ENCODE data around the gene SPRR2D.

SPRR2D gene

DNA sequence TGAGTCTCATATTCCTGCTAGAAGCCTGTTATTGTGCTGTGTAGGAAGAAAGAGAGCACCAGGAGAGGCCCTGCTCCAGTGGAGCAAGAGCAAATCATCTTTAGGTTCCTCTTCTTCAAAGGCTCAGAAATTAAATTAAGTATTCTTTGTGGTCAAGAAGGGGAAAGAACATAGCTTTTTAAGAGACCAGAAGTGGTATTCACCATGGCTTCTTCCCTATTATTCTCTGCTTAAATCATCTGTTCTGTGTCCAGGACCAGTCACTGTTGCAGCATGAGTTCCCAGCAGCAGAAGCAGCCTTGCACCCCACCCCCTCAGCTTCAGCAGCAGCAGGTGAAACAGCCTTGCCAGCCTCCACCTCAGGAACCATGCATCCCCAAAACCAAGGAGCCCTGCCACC, 8.8 kb downstream of the SPRR2D start:
- Histone ChIP-seq H3K36me3 (replicated peaks; ENCODE audit: insufficient read depth, low read length) (no peaks in the 10 kb centered on the region), H4K20me1 (ENCODE audit: insufficient read depth, low read length) (no peaks in the 10 kb centered on the region), H3K4me1 (ENCODE audit: low read length) (no peaks in the 10 kb centered on the region), H3K9me3 (replicated peaks; ENCODE audit: insufficient read depth, low read length) (no peaks in the 10 kb centered on the region), H3K9ac (ENCODE audit: low read length) (no peak overlapping the region), H2AFZ (ENCODE audit: low read length) (no peak overlapping the region), H3K79me2 (ENCODE audit: low read length) (no peaks in the 10 kb centered on the region), H3K4me2 (ENCODE audit: low read depth, low read length) (no peak overlapping the region), H3K4me3 (ENCODE audit: low read length) (no peak overlapping the region), H3K9me2 (replicated peaks; ENCODE audit: insufficient read depth, low read length) (no peaks in the 10 kb centered on the region), H3K27me3 (replicated peaks; ENCODE audit: insufficient read depth, low read length) (no peaks in the 10 kb centered on the region), H3F3A (ENCODE audit: insufficient read depth, low read length) (no peaks in the 10 kb centered on the region), H3K27ac (ENCODE audit: low read length) (no peak overlapping the region)
- no peak for DNase-seq
- TF ChIP-seq, protein P1, sequence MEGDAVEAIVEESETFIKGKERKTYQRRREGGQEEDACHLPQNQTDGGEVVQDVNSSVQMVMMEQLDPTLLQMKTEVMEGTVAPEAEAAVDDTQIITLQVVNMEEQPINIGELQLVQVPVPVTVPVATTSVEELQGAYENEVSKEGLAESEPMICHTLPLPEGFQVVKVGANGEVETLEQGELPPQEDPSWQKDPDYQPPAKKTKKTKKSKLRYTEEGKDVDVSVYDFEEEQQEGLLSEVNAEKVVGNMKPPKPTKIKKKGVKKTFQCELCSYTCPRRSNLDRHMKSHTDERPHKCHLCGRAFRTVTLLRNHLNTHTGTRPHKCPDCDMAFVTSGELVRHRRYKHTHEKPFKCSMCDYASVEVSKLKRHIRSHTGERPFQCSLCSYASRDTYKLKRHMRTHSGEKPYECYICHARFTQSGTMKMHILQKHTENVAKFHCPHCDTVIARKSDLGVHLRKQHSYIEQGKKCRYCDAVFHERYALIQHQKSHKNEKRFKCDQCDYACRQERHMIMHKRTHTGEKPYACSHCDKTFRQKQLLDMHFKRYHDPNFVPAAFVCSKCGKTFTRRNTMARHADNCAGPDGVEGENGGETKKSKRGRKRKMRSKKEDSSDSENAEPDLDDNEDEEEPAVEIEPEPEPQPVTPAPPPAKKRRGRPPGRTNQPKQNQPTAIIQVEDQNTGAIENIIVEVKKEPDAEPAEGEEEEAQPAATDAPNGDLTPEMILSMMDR (IDR thresholded peaks at IDR 0.05; ENCODE audit: low read length): no peak
- no peak for TF ChIP-seq EZH2phosphoT487 (IDR thresholded peaks at IDR 0.05; ENCODE audit: low read length)
- no peak for TF ChIP-seq EZH2 (optimal IDR thresholded peaks at IDR 0.05; ENCODE audit: low read depth, low read length)

DNA sequence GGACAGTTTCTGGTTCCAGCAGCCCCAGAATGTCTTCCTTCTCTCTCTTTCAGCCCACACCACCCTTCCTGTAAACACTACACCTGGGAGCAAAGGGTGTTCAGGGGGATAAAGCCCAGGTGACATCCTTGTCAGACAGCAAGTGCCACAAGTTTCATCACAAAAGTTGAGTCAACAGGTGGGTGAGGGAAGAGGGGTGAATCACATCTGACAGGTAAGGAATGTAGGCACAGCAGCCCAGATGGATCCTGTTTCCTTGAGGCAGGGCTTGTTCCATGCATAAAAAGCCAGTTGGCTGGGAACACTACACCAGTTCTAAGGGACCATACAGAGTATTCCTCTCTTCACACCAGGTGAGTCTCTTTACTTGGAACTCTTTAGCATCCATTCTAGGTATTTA, 10.0 kb downstream of the SPRR2D start, which contains the start of gene SPRR1B:
SPRR1B (plus strand) TSS at position 309 of the 400 bp plus-strand sequence. CDS start 1,143 bp downstream, outside the sequence.
- no peak within 1 kb of the TSS for H3K9ac ChIP-seq (ENCODE audit: low read length)
- no peaks in the 10 kb centered on the region for H3K9me2 ChIP-seq (replicated peaks; ENCODE audit: insufficient read depth, low read length)
- no peak for DNase-seq
- no peaks in the 10 kb centered on the region for H3F3A ChIP-seq (ENCODE audit: insufficient read depth, low read length)
- H3K4me3 ChIP-seq (ENCODE audit: low read length): no peak within 1 kb of the TSS
- H3K27me3 ChIP-seq (replicated peaks; ENCODE audit: insufficient read depth, low read length): no peaks in the 10 kb centered on the region
- no peaks in the 10 kb centered on the region for H3K36me3 ChIP-seq (replicated peaks; ENCODE audit: insufficient read depth, low read length)
- H2AFZ ChIP-seq (ENCODE audit: low read length): no peak within 1 kb of the TSS
- no peak within 1 kb of the TSS for H3K27ac ChIP-seq (ENCODE audit: low read length)
- no peaks in the 10 kb centered on the region for H3K79me2 ChIP-seq (ENCODE audit: low read length)
- TF ChIP-seq EZH2 (optimal IDR thresholded peaks at IDR 0.05; ENCODE audit: low read depth, low read length) (no peak), EZH2phosphoT487 (IDR thresholded peaks at IDR 0.05; ENCODE audit: low read length) (no peak)
- TF ChIP-seq, protein P1 (IDR thresholded peaks at IDR 0.05; ENCODE audit: low read length): no peak
- no peaks in the 10 kb centered on the region for H4K20me1 ChIP-seq (ENCODE audit: insufficient read depth, low read length)
- no peak within 1 kb of the TSS for H3K4me2 ChIP-seq (ENCODE audit: low read depth, low read length)
- H3K9me3 ChIP-seq (replicated peaks; ENCODE audit: insufficient read depth, low read length): no peaks in the 10 kb centered on the region
- no peaks in the 10 kb centered on the region for H3K4me1 ChIP-seq (ENCODE audit: low read length)

DNA sequence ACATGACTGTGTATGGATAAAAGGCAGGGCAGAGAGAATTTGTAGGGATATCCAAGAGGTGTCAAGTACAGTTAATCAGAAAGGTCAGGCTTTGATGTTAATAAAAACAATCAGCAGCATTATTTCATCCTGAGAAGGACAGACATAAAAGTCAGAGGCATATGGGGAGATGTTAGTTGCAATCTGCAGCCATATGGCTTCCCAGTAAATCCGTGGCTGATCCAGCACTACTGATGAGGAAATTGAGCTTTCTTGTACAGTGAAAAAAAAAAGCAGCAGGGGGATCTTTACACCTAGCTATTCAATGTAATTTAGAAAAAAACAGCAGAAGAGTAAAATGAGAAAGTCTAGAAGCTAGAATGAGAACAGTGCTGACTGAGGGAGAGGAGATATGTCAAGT, 12.2 kb downstream of the SPRR2D start:
- Histone ChIP-seq H3K4me1 (ENCODE audit: low read length) (no peaks in the 10 kb centered on the region), H3K9ac (ENCODE audit: low read length) (no peak overlapping the region), H2AFZ (ENCODE audit: low read length) (no peak overlapping the region), H3K79me2 (ENCODE audit: low read length) (no peaks in the 10 kb centered on the region), H3K9me2 (replicated peaks; ENCODE audit: insufficient read depth, low read length) (no peaks in the 10 kb centered on the region), H3K9me3 (replicated peaks; ENCODE audit: insufficient read depth, low read length) (no peaks in the 10 kb centered on the region), H3K27ac (ENCODE audit: low read length) (no peak overlapping the region), H3K4me2 (ENCODE audit: low read depth, low read length) (no peak overlapping the region), H3K36me3 (replicated peaks; ENCODE audit: insufficient read depth, low read length) (no peaks in the 10 kb centered on the region), H4K20me1 (ENCODE audit: insufficient read depth, low read length) (no peaks in the 10 kb centered on the region), H3K27me3 (replicated peaks; ENCODE audit: insufficient read depth, low read length) (no peaks in the 10 kb centered on the region), H3K4me3 (ENCODE audit: low read length) (no peak overlapping the region), H3F3A (ENCODE audit: insufficient read depth, low read length) (no peaks in the 10 kb centered on the region)
- no peak for DNase-seq
- no peak for TF ChIP-seq EZH2 (optimal IDR thresholded peaks at IDR 0.05; ENCODE audit: low read depth, low read length)
- TF ChIP-seq, protein P1 (IDR thresholded peaks at IDR 0.05; ENCODE audit: low read length): no peak
- TF ChIP-seq EZH2phosphoT487 (IDR thresholded peaks at IDR 0.05; ENCODE audit: low read length): no peak

Measured in MM.1S (cell line).